K562 (cell line): Measurements from ENCODE around the gene ARID5B. TPM values are rescaled to one million over a fixed set of nuclear protein-coding genes. Genes with fewer than 3 reads are reported as not detected.

Experiments used
- ATAC-seq: fragments of 200-7000 bp; cut with Tn5 transposase; 3 replicates; pipeline ENCODE4 v1.9.1; 2020; ENCODE audit warnings: moderate library complexity
- BruUV-seq: library from RNA; stranded (reverse); fragments of 400-500 nt; replicated peaks from 2 replicates; lab custom pipeline; 2021; lab: Mats Ljungman, UMichigan
- CTCF ChIA-PET: fragments of 300-600 bp; formaldehyde crosslinking; extraction: SDS; loops from one replicate; lab custom pipeline; 2021; ENCODE audit warnings: low intra/inter-chr PET ratio; lab: Yijun Ruan, JAX
- POLR2A ChIA-PET: fragments of 300-600, 350-650 bp; sonication (Branson Sonifier 250); formaldehyde crosslinking; extraction: SDS; loops from one replicate; lab custom pipeline; 2021; ENCODE audit warnings: antibody characterized with exemption, inconsistent platforms; lab: Yijun Ruan, JAX
- DNase-seq, 4 experiments: peaks; one replicate each; pipeline versions ENCODE4 v3.0.0 to v3.0.0-alpha.2; 2011 to 2018; ENCODE audit warnings: low spot score in 3 of 4, mixed read lengths in 3 of 4; ENCODE audit errors: extremely low read depth in 1 of 4
- FAIRE-seq: peaks from 2 replicates; lab custom pipeline; 2011; peaks lifted over from hg19 to GRCh38; lab: Jason Lieb, UNC
- H2AFZ ChIP-seq: 2 replicates; pipeline ENCODE4 v1.6.0; 2011; ENCODE audit warnings: low read depth, low read length, control low read depth, inconsistent platforms
- H3K27ac ChIP-seq: fragments of 200-600 bp; 3 replicates; pipeline ENCODE4 v1.8.0; 2011; ENCODE audit warnings: low read depth, mild to moderate bottlenecking, control low read depth, inconsistent platforms, low read length, moderate library complexity, mixed read lengths; ENCODE audit errors: extremely low read depth
- H3K27me3 ChIP-seq, 2 experiments: fragments of 300-600 bp in 1 of 2; 2 replicates in 1 of 2; 3 replicates in 1 of 2; pipeline versions ENCODE4 v1.6.0 to v1.8.0; 2011; ENCODE audit warnings: inconsistent platforms in 2 of 2, low read length in 2 of 2, mild to moderate bottlenecking in 1 of 2, mixed read lengths in 1 of 2, moderate library complexity in 1 of 2; ENCODE audit not compliant: control insufficient read depth in 2 of 2, insufficient read depth in 2 of 2
- H3K36me3 ChIP-seq: fragments of 300-600 bp; 3 replicates; pipeline ENCODE4 v1.8.0; 2011; ENCODE audit warnings: mild to moderate bottlenecking, low read length, inconsistent platforms; ENCODE audit not compliant: control insufficient read depth, insufficient read depth
- H3K4me1 ChIP-seq, 2 experiments: fragments of 200-600 bp in 1 of 2; replicated peaks in 1 of 2; 2 replicates in 1 of 2; 3 replicates in 1 of 2; pipeline versions ENCODE4 v1.5.1 to v1.8.0; 2011; ENCODE audit warnings: inconsistent platforms in 2 of 2, low read length in 2 of 2, mild to moderate bottlenecking in 1 of 2, mixed read lengths in 1 of 2, moderate library complexity in 1 of 2; ENCODE audit not compliant: control insufficient read depth in 2 of 2, insufficient read depth in 2 of 2
- H3K4me2 ChIP-seq: 2 replicates; pipeline ENCODE4 v1.6.1; 2011; ENCODE audit warnings: low read length, control low read depth, inconsistent platforms, mixed read lengths; ENCODE audit not compliant: insufficient read depth
- H3K4me3 ChIP-seq: fragments of 200-600 bp; sonication (generic), shearing (Covaris generic); 2 replicates; pipeline ENCODE4 v1.5.1; 2016; ENCODE audit warnings: control low read depth, inconsistent platforms
- H3K79me2 ChIP-seq: fragments of 200-600 bp; 3 replicates; pipeline ENCODE4 v1.8.0; 2011; ENCODE audit warnings: low read length, inconsistent platforms; ENCODE audit not compliant: control insufficient read depth, insufficient read depth
- H3K9ac ChIP-seq, 2 experiments: 2 replicates each; pipeline versions ENCODE4 v1.6.0 to v1.6.1; 2011; ENCODE audit warnings: low read depth in 2 of 2, low read length in 2 of 2, control low read depth in 1 of 2, inconsistent platforms in 1 of 2, mild to moderate bottlenecking in 1 of 2, mixed read lengths in 1 of 2; ENCODE audit not compliant: insufficient read depth in 1 of 2
- H3K9me1 ChIP-seq: one replicate; pipeline ENCODE4 v1.6.0; 2011; ENCODE audit warnings: inconsistent platforms, mild to moderate bottlenecking, low read length, moderate library complexity; ENCODE audit not compliant: control insufficient read depth, insufficient read depth
- H3K9me3 ChIP-seq: replicated peaks from 2 replicates; pipeline ENCODE4 v1.5.1; 2011; ENCODE audit warnings: low read depth, low read length, inconsistent platforms; ENCODE audit not compliant: control insufficient read depth, insufficient read depth
- H4K20me1 ChIP-seq: replicated peaks from 2 replicates; pipeline ENCODE4 v1.6.1; 2011; ENCODE audit warnings: low read length, inconsistent platforms, mixed read lengths; ENCODE audit not compliant: control insufficient read depth, insufficient read depth
- CHD1 ChIP-seq: fragments of 200-600 bp; sonication (generic); IDR thresholded peaks from one replicate; pipeline ENCODE4 v1.6.1; 2012; ENCODE audit warnings: mild to moderate bottlenecking, moderate library complexity, low read length, inconsistent platforms
- JUND ChIP-seq, 2 experiments: IDR thresholded peaks; 2 replicates in 1 of 2; 3 replicates in 1 of 2; pipeline ENCODE4 v1.6.1; 2011; ENCODE audit warnings: borderline replicate concordance in 2 of 2, low read depth in 2 of 2, low read length in 2 of 2, improper control_type of control experiment in 1 of 2, missing biosample characterization in 1 of 2, missing genetic modification characterization in 1 of 2, missing genetic modification reagents in 1 of 2
- NEUROD1 ChIP-seq: fragments of 150-350 bp; IDR thresholded peaks from 2 replicates; pipeline ENCODE4 v1.6.1; 2014; ENCODE audit warnings: borderline replicate concordance, low read length, low read depth; ENCODE audit not compliant: partially characterized antibody
- PHB2 ChIP-seq: fragments of 450-650 bp; IDR thresholded peaks from 2 replicates; pipeline ENCODE4 v1.6.1; 2017; ENCODE audit warnings: low read depth
- ZBED1 ChIP-seq: IDR thresholded peaks from 2 replicates; pipeline ENCODE4 v1.6.1; 2014
- ZNF436 ChIP-seq: fragments of 250-450, 450-650 bp; sonication (Bioruptor Pico); formaldehyde crosslinking; IDR thresholded peaks from 2 replicates; pipeline ENCODE4 v1.7.0; 2020; ENCODE audit warnings: mild to moderate bottlenecking
- ZNF507 ChIP-seq: conservative IDR thresholded peaks from 2 replicates; pipeline ENCODE4 v1.6.1; 2017; ENCODE audit warnings: missing genetic modification characterization, missing compliant biosample characterization
- ZNF77 ChIP-seq: fragments of 250-450 bp; sonication (Bioruptor Pico); IDR thresholded peaks from 2 replicates; pipeline ENCODE4 v1.5.0; 2020
- ZNF830 ChIP-seq: fragments of 250-450 bp; sonication (Bioruptor Pico); IDR thresholded peaks from 2 replicates; pipeline ENCODE4 v1.5.0; 2021; ENCODE audit warnings: mild to moderate bottlenecking
- in situ Hi-C: fragments of 300-500 bp; cut with MboI; formaldehyde crosslinking; loops from 4 replicates; pipeline ENCODE4 v1.15.0; 2018; ENCODE audit warnings: inconsistent platforms, mixed read lengths
- intact Hi-C: fragments of 100-400 bp; cut with micrococcal nuclease; formaldehyde crosslinking; loops from 2 replicates; pipeline ENCODE4 v1.14.2; 2022
- polyA plus RNA-seq, 8 experiments: library from polyadenylated mRNA; depleted of rRNA in 4 of 8; stranded (reverse) in 5 of 8; unstranded in 3 of 8; fragments of >200 nt; fragmentation: Nextera tagmentation in 2 of 8; fragmentation: Illumina TruSeq in 1 of 8; extraction: Ambion mirVana in 2 of 8; extraction: Trizol in 1 of 8; gene quantifications; 2 replicates each; pipeline versions ENCODE4 v1.2.1 to v1.2.3, GENCODE V29; 2011 to 2014; ENCODE audit warnings: inconsistent platforms in 1 of 8, missing spikeins in 1 of 8
- total RNA-seq, 7 experiments: library from RNA; depleted of rRNA in 6 of 7; stranded (reverse); fragments of >200 nt in 6 of 7; fragmentation: Illumina TruSeq in 2 of 7; extraction: Trizol in 2 of 7; gene quantifications; 2 replicates each; pipeline versions ENCODE4 v1.2.1 to v1.2.3, GENCODE V29; 2011 to 2021; ENCODE audit warnings: low replicate concordance in 1 of 7
- TF ChIP-seq, protein P1 (sequence below): fragments of 250-450 bp; sonication (Bioruptor Pico); IDR thresholded peaks from 2 replicates; pipeline ENCODE4 v1.8.0; 2021; ENCODE audit warnings: moderate library complexity, mild to moderate bottlenecking, inconsistent platforms
- TF ChIP-seq, protein P2 (sequence below): sonication (generic); formaldehyde crosslinking; IDR thresholded peaks from 2 replicates; pipeline ENCODE4 v1.4.0; 2020; ENCODE audit warnings: mild to moderate bottlenecking, missing genetic modification reagents

The ARID5B gene
- total and polyA plus RNA-seq, 9 of the 15 experiments (the other 6 are each of a cell fraction or from before 2014, with no cell fraction given): 0.48 to 1.6 (median 0.80) TPM

- TF ChIP-seq ZNF507: no peak
- no peak for TF ChIP-seq ZNF436 (CRISPR knock-in tag)
- no peak for TF ChIP-seq ZNF830 (CRISPR knock-in tag)
- no peak for TF ChIP-seq JUND (IDR thresholded peaks at IDR 0.05; ENCODE audit: borderline replicate concordance, low read depth, low read length)
- no peak for TF ChIP-seq JUND (tag; IDR thresholded peaks at IDR 0.05; ENCODE audit: borderline replicate concordance, low read depth, low read length)
Observed at GRCh38 chr10:61877887-61878739, 23.4 kb upstream of the ARID5B start (continued).

GRCh38 chr10:61878740-61879068 is 22.8 kb upstream of the ARID5B start:
- Histone ChIP-seq H3K9me1 (no peaks in the 10 kb centered on the region), H3K4me3 (no peak overlapping the region), H3K79me2 (no peaks in the 10 kb centered on the region), H3K36me3 (no peaks in the 10 kb centered on the region), H2AFZ (no peak overlapping the region), H4K20me1 (no peaks in the 10 kb centered on the region), H3K4me1 (no peaks in the 10 kb centered on the region), H3K27me3 (no peaks in the 10 kb centered on the region; a peak in 1 of 5 replicates), H3K27ac (no peak overlapping the region), H3K9ac (no peak overlapping the region), H3K4me2 (no peak overlapping the region), H3K9me3 (no peaks in the 10 kb centered on the region)
- BruUV-seq: no TSS peak
- ChIA-PET POLR2A (interaction anchor here (0.6 kb wide), 1 partner anchor 8 kb away, joined by 3 read pairs; no protein-coding TSS in a partner anchor), CTCF (no interaction called here)
- TF ChIP-seq PHB2 (no peak), ZBED1 (no peak), CHD1 (no peak), ZNF77 (CRISPR knock-in tag) (no peak), NEUROD1 (no peak)
- TF ChIP-seq, protein P1, sequence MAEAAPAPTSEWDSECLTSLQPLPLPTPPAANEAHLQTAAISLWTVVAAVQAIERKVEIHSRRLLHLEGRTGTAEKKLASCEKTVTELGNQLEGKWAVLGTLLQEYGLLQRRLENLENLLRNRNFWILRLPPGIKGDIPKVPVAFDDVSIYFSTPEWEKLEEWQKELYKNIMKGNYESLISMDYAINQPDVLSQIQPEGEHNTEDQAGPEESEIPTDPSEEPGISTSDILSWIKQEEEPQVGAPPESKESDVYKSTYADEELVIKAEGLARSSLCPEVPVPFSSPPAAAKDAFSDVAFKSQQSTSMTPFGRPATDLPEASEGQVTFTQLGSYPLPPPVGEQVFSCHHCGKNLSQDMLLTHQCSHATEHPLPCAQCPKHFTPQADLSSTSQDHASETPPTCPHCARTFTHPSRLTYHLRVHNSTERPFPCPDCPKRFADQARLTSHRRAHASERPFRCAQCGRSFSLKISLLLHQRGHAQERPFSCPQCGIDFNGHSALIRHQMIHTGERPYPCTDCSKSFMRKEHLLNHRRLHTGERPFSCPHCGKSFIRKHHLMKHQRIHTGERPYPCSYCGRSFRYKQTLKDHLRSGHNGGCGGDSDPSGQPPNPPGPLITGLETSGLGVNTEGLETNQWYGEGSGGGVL (CRISPR knock-in tag): no peak
- TF ChIP-seq, protein P2, sequence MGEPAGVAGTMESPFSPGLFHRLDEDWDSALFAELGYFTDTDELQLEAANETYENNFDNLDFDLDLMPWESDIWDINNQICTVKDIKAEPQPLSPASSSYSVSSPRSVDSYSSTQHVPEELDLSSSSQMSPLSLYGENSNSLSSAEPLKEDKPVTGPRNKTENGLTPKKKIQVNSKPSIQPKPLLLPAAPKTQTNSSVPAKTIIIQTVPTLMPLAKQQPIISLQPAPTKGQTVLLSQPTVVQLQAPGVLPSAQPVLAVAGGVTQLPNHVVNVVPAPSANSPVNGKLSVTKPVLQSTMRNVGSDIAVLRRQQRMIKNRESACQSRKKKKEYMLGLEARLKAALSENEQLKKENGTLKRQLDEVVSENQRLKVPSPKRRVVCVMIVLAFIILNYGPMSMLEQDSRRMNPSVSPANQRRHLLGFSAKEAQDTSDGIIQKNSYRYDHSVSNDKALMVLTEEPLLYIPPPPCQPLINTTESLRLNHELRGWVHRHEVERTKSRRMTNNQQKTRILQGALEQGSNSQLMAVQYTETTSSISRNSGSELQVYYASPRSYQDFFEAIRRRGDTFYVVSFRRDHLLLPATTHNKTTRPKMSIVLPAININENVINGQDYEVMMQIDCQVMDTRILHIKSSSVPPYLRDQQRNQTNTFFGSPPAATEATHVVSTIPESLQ (CRISPR knock-in tag): no peak
- FAIRE-seq (no peak), DNase-seq (no peak), ATAC-seq (no peak)
- in situ Hi-C loops (no loop called here), intact Hi-C loops (no loop called here)
